HCEC 1CT (cell line): ENCODE measurements around the gene TBC1D22A.

Experiments
- DNase-seq: peaks from one replicate; pipeline ENCODE4 v3.0.0-alpha.2; 2017

TBC1D22A gene

DNA sequence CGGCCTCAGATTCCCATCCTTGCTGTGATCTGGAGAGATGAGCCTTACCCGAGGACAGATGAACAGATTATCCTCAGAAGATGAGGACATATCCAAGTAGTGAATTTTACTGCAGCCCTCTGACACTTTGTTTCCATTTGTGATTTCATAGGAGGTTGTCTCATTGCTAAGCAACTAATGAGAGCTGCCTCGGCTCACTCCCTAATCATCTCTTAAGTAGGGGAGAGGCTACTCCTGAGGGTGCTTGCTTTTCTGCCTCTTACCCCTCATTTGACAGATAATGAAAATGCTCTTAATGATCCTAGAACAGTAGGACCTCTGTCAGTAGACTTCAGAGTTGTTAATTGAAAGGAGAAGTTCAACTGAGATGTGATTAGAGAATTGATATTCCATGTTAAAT lies 150.9 kb downstream of the TBC1D22A start:
- no peak for DNase-seq

DNA sequence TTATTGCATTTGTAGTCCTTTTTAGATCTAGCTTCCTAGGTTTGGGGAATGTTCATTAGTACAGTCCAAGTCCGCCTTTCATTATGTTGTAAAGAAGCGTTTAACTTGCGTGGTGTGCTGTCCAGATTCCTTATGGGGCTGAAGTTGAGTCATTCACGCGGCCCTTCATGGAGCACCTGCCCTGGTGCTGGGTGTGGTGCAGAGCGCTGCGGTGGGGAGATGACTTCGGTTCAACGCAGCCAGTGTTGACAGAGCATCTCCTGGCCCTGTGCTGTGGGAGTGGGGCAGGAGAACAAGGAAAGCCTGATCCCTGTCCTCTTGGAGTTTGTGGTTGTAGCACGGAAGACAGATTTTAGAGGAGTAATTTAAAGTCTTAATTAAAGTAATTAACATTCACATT lies 152.0 kb downstream of the TBC1D22A start:
- no peak for DNase-seq

DNA sequence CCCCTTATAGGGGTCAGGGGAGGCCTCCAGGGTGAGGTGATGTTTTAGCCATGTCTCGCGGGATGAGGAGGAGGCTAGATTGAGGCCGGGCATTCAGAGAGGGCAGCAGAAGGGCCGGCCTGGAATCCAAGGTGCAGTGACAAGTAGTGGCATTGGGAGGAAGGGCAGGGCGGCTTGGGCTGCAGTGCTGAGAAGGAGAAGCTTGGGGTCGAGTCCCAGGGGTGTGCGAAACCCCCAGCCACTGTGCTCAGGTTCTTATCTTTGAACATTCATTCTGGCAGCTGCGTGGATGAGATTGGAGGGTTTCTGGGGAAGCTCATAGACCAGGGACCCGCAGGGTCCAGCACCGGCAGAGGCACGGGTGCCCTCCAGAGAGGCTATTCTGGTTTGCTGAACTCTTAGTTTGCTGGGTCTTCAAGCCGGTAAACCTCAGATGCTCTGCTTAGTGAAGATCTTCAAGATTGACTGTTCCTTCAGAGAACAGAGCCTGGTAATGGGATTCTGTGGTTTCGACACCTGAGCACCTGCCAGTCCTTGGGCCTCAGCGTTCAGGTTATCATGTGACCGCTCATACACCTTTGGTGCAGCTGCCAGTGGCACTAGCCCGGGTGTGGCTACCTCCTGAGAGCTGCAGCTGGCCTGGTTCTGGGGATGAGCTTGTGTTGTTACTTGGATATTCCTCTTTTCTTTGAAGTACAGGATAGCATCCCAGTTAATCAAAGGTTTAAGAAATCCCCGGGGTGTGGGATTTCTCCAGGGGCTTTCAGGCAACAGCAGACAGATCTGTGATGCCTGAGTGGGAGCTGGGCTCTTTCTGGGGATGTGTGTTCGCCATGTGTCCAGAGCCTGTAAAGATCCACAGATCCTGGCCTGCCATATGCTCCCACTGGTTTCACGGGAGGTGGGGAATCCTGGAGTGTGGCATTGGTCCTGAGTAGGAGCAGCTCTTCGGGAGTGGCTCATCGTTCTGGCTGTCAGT lies 152.8 kb downstream of the TBC1D22A start:
- DNase-seq, result no peak

GRCh38 chr22:46915950-46916730 lies 153.7 kb downstream of the TBC1D22A start:
- DNase-seq, result no peak

- no peak for DNase-seq
Measured at GRCh38 chr22:46916886-46917770, 154.7 kb downstream of the TBC1D22A start.

DNA sequence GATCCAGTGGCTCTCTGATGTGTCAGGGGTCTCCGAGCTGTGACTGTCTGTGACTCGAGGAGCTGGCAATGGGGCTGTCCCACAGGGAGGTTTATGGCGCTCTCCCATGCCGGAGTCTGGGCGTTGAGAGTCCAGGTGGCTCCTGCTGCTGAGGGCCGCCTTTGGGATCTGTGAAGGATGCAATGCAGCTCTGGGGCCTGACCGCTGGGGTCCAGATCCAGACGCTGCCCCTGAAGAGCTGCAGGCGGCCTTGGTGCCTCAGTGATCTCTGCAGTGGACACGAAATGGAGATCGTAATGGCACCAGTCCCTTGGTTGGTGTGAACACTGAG lies 155.3 kb downstream of the TBC1D22A start:
- no peak for DNase-seq

- no peak for DNase-seq
Measured at GRCh38 chr22:46918197-46918596, 155.7 kb downstream of the TBC1D22A start.

DNA sequence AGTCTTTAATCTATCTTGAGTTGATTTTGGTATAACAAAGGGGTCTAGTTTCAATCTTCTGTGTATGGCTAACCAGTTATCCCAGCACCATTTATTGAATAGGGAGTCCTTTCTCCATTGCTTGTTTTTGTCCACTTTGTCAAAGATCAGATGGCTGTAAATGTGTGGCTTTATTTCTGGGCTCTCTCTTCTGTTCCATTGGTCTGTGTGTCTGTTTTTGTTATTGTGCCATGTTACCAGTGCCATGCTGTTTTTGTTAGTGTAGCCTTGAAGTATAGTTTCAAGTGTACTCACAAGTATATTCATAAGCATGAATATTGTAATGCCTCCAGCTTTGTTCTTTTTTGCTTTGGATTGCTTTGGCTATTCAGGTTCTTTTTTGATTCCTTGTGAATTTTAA lies 159.6 kb downstream of the TBC1D22A start:
- DNase-seq, result no peak

DNA sequence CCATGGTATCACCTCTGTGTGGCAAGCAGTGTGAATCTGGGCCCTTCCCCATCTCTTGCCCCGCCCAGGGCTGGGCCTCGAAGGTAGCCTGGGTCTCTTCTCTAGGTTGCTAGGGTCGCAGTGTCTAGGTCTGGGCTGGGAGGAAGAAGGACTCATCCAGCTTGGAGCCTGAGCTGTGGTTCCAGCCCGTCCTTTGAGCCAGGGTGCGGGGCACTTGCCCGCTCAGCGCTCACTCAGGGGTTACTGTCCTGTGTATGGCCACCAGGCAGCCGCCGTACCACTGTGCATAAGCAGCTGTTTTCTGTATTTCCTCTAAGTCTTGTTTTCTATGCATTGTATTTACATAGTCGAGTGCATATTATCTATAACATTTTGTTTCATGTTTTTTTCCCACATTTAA lies 160.9 kb downstream of the TBC1D22A start:
- DNase-seq, result no peak

GRCh38 chr22:46925818-46926217 lies 163.4 kb downstream of the TBC1D22A start:
- DNase-seq, result no peak

DNA sequence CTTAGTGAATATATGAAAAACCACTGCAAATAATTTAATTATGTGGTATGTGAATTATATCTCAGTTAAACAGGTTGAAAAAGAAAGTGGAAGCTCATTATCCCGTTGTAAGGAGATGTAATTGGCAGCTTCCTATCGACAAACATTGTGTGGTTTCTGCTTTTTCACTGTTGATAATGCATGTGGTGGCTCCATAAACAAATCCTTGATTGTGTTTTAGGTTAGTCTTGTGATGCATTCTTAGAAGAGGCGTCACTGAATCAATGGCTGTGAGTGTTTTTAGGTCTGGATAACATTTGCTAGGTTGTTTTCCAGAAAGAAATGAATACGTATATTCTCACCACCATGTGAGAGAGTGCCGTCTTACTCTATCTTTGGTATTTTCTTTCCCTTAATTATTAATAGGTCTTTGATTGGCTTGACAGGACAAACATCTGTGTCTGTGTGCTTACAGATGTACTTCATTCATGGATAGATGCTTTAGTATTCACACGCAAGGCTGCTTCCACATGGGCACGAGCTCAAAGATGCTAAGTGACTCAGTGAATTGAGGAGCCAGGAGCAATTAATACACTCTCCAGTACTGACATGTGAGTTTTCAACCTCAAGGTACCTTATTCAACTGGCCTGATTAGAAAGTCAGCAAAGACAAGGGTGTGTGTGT lies 166.7 kb downstream of the TBC1D22A start:
- DNase-seq, result no peak

GRCh38 chr22:46929710-46930204 lies 167.3 kb downstream of the TBC1D22A start:
- DNase-seq, result no peak

- DNase-seq, result peak; percentile 6
Measured at GRCh38 chr22:46931414-46931813, 169.0 kb downstream of the TBC1D22A start.

DNA sequence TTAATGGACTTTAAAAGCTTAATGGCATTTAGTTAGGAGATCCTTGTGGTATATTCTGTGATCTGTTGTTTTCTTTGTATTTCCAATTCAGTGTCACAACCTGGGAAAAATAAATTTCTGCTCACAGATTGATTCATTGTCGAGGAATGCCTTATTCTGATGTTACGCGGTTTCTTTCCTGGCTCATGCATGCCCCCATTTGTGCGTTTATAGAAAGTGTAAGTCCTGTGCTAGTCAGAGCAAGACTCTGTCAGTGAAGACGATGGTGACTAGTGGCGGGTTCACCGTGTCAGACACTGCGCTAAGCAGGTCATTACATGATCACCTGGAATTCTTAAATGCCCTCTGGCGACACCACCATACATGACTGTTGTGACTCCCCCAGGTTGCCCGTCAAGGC lies 169.4 kb downstream of the TBC1D22A start:
- DNase-seq, result no peak

DNA sequence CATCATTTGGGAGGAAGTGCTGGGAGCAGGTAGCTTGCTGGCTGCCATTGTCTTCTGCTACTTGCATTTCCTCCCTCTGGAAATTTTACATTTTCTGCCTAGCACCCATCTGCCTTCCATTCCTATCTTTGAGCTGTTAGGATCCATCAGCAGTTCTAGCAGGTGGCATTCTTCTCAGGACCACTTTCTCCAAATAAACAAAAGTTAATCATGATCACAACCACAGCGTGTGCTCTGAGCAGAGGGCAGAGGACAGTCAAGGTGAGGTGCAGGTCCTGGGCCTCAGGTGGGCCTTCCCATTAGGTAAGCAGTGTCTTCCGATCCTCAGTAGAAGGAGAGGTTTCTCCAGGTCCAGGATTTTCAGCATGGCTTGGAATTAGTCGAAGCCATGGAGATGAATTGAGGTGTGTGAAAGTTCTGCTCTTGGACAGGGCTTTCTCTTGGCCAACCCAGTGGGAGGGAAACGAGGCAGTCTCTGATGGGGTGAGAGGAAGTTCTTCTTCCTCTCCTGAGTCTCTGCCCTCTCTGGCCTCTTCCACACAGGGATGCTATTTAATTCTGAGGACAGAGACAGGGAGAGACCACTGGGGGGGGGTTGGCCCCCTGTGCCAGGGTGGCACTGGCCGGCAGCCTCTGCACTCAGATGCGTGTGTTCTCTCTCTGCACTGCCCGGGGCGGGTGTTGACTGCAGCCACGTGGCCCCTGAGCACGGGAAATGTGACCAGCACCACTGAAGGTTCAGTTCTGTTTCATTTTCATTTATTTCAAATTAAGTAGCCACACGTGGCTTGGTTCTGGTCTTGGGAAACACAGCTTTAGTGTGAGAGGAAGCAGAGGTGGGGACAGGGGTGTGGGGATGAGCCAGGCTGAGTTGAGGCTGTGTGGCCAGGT lies 170.8 kb downstream of the TBC1D22A start:
- no peak for DNase-seq

GRCh38 chr22:46934172-46934745 lies 171.8 kb downstream of the TBC1D22A start:
- no peak for DNase-seq

DNA sequence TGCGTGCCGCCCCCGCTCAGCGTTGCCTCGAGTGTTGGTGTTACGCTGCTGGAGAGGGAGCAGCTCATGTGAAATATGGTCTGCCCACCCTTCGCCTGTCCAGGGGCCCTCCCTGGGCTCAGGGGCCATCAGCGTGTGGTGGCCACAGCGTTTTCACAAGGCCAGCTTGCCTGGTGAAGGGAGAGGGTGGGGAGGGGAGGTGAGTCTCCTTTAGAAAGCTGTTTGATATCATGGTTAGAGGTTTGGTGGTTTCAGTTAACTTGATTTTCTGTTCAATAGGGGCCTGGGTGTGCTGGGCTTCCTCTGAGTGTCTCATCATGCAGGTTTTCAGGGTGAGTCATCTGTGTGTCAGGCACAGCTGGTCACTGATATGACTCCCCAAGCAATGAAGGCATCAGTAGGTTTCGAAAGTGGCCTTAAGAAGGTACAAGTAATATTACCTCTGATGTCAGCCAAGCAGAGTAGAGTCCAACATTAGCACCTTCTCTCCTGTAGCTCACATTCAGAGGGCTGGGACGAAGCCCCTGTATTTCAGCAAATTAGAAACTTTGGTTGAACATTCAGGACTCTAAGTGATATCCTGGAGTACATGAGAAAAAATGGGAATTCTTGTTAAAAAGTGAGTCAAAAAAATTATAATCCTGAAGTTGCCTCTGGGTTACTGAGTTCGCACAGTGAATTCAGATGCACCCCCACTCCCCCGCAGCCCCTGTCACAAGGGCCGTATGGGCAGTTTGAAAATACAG lies 172.5 kb downstream of the TBC1D22A start:
- DNase-seq, result peak; percentile 93

GRCh38 chr22:46935506-46936377 lies 173.3 kb downstream of the TBC1D22A start:
- DNase-seq, result no peak

- DNase-seq, result no peak
Measured at GRCh38 chr22:46936378-46936903, 174.0 kb downstream of the TBC1D22A start.
